ENCODE data around the gene KRT14.

DNA sequence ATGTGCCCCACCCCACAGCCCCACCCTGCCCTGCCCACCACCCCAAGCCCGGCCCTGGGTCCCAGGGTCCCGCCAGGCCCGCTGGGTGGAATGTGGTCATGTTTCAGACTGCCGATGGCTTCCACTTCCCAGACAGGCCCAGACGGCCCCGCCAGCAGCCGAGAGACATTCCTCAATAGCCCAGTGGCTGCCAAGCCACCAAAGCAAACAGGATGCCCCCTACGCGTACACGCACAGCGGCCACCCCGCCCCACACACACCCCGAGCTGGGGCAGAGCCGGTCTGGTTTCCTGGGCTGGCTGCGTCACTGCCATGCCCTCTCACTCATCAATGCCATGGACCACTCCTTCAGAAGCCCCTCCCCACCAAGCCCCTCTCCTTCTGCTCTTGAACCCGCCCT lies 38.9 kb upstream of the KRT14 start:
- TF ChIP-seq, protein P1, sequence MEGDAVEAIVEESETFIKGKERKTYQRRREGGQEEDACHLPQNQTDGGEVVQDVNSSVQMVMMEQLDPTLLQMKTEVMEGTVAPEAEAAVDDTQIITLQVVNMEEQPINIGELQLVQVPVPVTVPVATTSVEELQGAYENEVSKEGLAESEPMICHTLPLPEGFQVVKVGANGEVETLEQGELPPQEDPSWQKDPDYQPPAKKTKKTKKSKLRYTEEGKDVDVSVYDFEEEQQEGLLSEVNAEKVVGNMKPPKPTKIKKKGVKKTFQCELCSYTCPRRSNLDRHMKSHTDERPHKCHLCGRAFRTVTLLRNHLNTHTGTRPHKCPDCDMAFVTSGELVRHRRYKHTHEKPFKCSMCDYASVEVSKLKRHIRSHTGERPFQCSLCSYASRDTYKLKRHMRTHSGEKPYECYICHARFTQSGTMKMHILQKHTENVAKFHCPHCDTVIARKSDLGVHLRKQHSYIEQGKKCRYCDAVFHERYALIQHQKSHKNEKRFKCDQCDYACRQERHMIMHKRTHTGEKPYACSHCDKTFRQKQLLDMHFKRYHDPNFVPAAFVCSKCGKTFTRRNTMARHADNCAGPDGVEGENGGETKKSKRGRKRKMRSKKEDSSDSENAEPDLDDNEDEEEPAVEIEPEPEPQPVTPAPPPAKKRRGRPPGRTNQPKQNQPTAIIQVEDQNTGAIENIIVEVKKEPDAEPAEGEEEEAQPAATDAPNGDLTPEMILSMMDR (IDR thresholded peaks at IDR 0.05), result no peak
- TF ChIP-seq SIN3A (IDR thresholded peaks at IDR 0.05; ENCODE audit: borderline replicate concordance, insufficient read depth, low read depth, low read length) (no peak), POLR2AphosphoS5 (IDR thresholded peaks at IDR 0.05; ENCODE audit: low read depth, low read length) (no peak), TCF7L2 (IDR thresholded peaks at IDR 0.05; ENCODE audit: low read depth, low read length) (no peak)
- TF ChIP-seq, protein P2, sequence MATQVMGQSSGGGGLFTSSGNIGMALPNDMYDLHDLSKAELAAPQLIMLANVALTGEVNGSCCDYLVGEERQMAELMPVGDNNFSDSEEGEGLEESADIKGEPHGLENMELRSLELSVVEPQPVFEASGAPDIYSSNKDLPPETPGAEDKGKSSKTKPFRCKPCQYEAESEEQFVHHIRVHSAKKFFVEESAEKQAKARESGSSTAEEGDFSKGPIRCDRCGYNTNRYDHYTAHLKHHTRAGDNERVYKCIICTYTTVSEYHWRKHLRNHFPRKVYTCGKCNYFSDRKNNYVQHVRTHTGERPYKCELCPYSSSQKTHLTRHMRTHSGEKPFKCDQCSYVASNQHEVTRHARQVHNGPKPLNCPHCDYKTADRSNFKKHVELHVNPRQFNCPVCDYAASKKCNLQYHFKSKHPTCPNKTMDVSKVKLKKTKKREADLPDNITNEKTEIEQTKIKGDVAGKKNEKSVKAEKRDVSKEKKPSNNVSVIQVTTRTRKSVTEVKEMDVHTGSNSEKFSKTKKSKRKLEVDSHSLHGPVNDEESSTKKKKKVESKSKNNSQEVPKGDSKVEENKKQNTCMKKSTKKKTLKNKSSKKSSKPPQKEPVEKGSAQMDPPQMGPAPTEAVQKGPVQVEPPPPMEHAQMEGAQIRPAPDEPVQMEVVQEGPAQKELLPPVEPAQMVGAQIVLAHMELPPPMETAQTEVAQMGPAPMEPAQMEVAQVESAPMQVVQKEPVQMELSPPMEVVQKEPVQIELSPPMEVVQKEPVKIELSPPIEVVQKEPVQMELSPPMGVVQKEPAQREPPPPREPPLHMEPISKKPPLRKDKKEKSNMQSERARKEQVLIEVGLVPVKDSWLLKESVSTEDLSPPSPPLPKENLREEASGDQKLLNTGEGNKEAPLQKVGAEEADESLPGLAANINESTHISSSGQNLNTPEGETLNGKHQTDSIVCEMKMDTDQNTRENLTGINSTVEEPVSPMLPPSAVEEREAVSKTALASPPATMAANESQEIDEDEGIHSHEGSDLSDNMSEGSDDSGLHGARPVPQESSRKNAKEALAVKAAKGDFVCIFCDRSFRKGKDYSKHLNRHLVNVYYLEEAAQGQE (IDR thresholded peaks at IDR 0.05; ENCODE audit: insufficient read depth in 1 of 2, low read depth in 2 of 2, low read length in 1 of 2), result no peak

Data from Panc1 (cell line).